ENCODE measurements around the gene PRKCE. TPM values are rescaled to one million over a fixed set of nuclear protein-coding genes. Genes with fewer than 3 reads are reported as not detected.

PRKCE gene
- total RNA-seq, 2 experiments from 2014 or later = 24.9 to 26.2 TPM

DNA sequence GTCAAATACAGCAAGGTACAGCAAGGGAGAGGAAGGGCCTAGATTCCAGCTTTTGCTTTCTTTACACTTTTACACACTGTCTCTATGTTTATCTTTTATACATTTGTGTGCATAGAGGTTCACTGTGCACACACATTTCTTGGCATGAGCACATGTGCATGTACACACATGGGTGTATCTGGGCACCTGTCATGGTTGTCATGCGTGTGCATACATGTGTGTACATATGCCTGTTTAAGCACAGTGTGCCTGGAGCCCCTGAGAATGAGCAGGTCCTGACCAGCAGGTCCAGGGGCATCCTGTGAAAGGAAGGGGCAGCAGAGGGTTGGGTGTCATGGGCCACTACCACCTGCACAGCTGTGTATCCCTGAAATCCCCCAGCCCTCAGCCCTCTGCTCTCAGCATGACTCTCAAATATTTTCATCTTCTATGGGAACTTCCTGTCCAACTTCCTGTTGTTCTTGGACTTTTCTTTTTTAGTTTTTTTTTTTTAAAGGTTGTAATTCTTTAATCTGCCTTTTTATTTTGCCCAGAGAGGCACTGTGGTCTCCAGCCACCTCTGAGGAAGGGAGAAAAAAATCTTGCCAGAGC, 548.7 kb downstream of the PRKCE start:
- TF ChIP-seq, protein P1, sequence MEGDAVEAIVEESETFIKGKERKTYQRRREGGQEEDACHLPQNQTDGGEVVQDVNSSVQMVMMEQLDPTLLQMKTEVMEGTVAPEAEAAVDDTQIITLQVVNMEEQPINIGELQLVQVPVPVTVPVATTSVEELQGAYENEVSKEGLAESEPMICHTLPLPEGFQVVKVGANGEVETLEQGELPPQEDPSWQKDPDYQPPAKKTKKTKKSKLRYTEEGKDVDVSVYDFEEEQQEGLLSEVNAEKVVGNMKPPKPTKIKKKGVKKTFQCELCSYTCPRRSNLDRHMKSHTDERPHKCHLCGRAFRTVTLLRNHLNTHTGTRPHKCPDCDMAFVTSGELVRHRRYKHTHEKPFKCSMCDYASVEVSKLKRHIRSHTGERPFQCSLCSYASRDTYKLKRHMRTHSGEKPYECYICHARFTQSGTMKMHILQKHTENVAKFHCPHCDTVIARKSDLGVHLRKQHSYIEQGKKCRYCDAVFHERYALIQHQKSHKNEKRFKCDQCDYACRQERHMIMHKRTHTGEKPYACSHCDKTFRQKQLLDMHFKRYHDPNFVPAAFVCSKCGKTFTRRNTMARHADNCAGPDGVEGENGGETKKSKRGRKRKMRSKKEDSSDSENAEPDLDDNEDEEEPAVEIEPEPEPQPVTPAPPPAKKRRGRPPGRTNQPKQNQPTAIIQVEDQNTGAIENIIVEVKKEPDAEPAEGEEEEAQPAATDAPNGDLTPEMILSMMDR (IDR thresholded peaks at IDR 0.05) = no peak
- H3K4me1 Mint-ChIP-seq (ENCODE audit: low read depth) = peaks cover 28% of the 10 kb centered on the region
- H3K4me1 ChIP-seq (ENCODE audit: insufficient read depth, low read length) = peaks cover 12% of the 10 kb centered on the region

DNA sequence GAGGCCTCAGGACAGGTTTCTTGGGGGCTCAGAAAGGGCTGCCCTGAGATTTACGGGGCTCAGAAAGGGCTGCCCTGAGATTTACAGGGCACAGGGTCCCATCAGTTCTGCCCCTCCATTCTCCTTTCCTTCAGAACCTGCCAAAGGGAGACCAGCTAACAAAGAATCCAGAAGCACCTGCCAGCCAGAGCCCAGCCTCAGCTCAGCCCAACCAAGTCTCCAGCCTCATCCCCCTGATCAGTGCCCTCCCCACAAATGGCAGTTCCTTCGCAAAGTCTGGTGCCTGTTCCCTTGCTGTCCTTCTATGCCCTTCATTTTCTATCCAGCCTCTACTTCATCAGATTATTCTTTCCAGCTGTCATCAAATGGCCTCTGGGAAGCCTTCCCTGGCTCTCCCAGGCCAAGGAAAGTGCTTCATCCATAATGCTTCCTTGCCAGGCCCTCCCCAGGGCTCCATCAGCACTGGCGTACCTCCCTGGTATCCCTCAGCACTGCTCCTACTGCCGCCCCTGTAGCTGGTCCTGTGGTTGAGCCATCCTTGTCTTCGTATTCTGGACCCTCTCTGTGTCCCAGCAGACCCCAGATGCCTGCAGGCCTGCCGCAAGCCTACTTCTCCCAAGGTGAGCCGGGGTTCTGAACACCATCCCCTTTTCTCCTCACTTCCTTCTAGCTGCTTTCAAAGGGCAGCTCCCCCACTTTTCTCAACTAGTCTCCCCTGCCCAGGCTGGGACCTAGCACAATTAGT, 549.6 kb downstream of the PRKCE start:
- TF ChIP-seq, protein P1 (IDR thresholded peaks at IDR 0.05) = no peak
- Histone ChIP-seq H3K36me3 (ENCODE audit: insufficient read depth, low read length) (no peaks in the 10 kb centered on the region), H3K4me3 (ENCODE audit: low read length) (no peak overlapping the region), H3K9me3 (ENCODE audit: control insufficient read depth in 1 of 2, insufficient read depth in 1 of 2, low read length in 2 of 2) (peaks cover 0 to 9% of the 10 kb centered on the region in 2 experiments), H3K27ac (ENCODE audit: low read depth in 1 of 2, low read length in 2 of 2) (no peak overlapping the region), H3K4me1 (ENCODE audit: insufficient read depth, low read length) (peaks cover 12% of the 10 kb centered on the region), H3K27me3 (ENCODE audit: control insufficient read depth in 1 of 2, insufficient read depth in 2 of 2, low read length in 2 of 2) (no peaks in the 10 kb centered on the region)
- DNase-seq = no peak
- Mint-ChIP-seq H3K9me3 (no peaks in the 10 kb centered on the region), H3K4me1 (ENCODE audit: low read depth) (peaks cover 28% of the 10 kb centered on the region), H3K27ac (no peak overlapping the region), H3K27me3 (no peaks in the 10 kb centered on the region), H3K36me3 (ENCODE audit: low read depth) (no peaks in the 10 kb centered on the region), H3K4me3 (no peak overlapping the region)
- CTCF ChIA-PET = no interaction called here
- POLR2A ChIA-PET = no interaction called here
- intact Hi-C loops (cut with DNase I, micrococcal nuclease) = no loop called here
- ATAC-seq (ENCODE audit: poor library complexity) = no peak

More for the DNA sequence above, 548.7 kb downstream of the PRKCE start:
- ChIA-PET POLR2A (no interaction called here), CTCF (no interaction called here)
- ATAC-seq (ENCODE audit: poor library complexity) = no peak
- Histone ChIP-seq H3K4me3 (ENCODE audit: low read length) (no peak overlapping the region), H3K27me3 (ENCODE audit: control insufficient read depth in 1 of 2, insufficient read depth in 2 of 2, low read length in 2 of 2) (no peaks in the 10 kb centered on the region), H3K27ac (ENCODE audit: low read depth in 1 of 2, low read length in 2 of 2) (no peak overlapping the region), H3K36me3 (ENCODE audit: insufficient read depth, low read length) (no peaks in the 10 kb centered on the region), H3K9me3 (ENCODE audit: control insufficient read depth in 1 of 2, insufficient read depth in 1 of 2, low read length in 2 of 2) (peaks cover 0 to 9% of the 10 kb centered on the region in 2 experiments)
- intact Hi-C loops (cut with DNase I, micrococcal nuclease) = no loop called here
- no peak overlapping the region for H3K4me3 Mint-ChIP-seq
- H3K9me3 Mint-ChIP-seq = no peaks in the 10 kb centered on the region
- no peak overlapping the region for H3K27ac Mint-ChIP-seq
- H3K27me3 Mint-ChIP-seq = no peaks in the 10 kb centered on the region
- H3K36me3 Mint-ChIP-seq (ENCODE audit: low read depth) = no peaks in the 10 kb centered on the region
- no peak for DNase-seq

DNA sequence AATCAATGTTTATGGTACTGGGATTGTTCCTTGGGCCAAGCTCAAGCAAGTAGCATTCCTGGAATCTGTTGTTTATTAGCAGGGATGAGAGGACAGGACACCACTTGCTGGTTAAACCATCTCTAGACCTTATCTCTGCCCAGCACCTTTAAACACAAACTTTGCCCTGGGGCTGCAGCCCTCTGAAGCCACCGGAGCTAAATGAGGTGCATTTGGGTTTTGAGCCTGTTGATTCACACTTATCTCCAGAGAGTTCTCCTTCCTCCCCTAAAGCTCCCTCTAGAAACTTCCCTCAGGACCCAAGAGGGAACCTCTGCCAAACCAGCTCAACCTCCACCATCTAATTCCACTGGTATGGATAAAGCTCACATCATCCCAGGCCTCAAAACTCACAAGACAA, 551.0 kb downstream of the PRKCE start:
- Mint-ChIP-seq H3K27me3 (no peaks in the 10 kb centered on the region), H3K9me3 (no peaks in the 10 kb centered on the region), H3K4me1 (ENCODE audit: low read depth) (peaks cover 28% of the 10 kb centered on the region), H3K4me3 (no peak overlapping the region), H3K36me3 (ENCODE audit: low read depth) (no peaks in the 10 kb centered on the region), H3K27ac (no peak overlapping the region)
- ATAC-seq (ENCODE audit: poor library complexity) (no peak), DNase-seq (no peak)
- peaks cover 0 to 9% of the 10 kb centered on the region in 2 experiments for H3K9me3 ChIP-seq (ENCODE audit: control insufficient read depth in 1 of 2, insufficient read depth in 1 of 2, low read length in 2 of 2)
- TF ChIP-seq, protein P1 (IDR thresholded peaks at IDR 0.05) = no peak
- H3K36me3 ChIP-seq (ENCODE audit: insufficient read depth, low read length) = no peaks in the 10 kb centered on the region
- ChIA-PET CTCF (no interaction called here), POLR2A (no interaction called here)
- H3K4me1 ChIP-seq (ENCODE audit: insufficient read depth, low read length) = peaks cover 12% of the 10 kb centered on the region
- intact Hi-C loops (cut with DNase I, micrococcal nuclease) = no loop called here
- H3K4me3 ChIP-seq (ENCODE audit: low read length) = no peak overlapping the region
- no peaks in the 10 kb centered on the region for H3K27me3 ChIP-seq (ENCODE audit: control insufficient read depth in 1 of 2, insufficient read depth in 2 of 2, low read length in 2 of 2)
- H3K27ac ChIP-seq (ENCODE audit: low read depth in 1 of 2, low read length in 2 of 2) = no peak overlapping the region
